Posterior vena cava (tissue), 2 donors: ENCODE data around the gene RPL26. TPM values are rescaled to one million over a fixed set of nuclear protein-coding genes. Genes with fewer than 3 reads are reported as not detected.
"Not testable (repeated sequence)": the region's sequence is repeated elsewhere in the genome, so short reads cannot be mapped to it uniquely, and the experiment has no call there.

Experiments
- DNase-seq: peaks from one replicate; pipeline ENCODE4 v3.0.0-alpha.2; 2020; ENCODE audit warnings: low spot score
- intact Hi-C, 2 donors: fragments of 100-400 bp; cut with DNase I; formaldehyde crosslinking; loops; one replicate each; pipeline versions ENCODE4 v1.14.1 to v1.14.2; 2022 to 2023
- total RNA-seq, 2 donors: library from RNA; stranded (reverse); fragmentation: NEBNext Ultra II Directional; extraction: Animal tissue kit (Norgen Biotek cat#: 25700); gene quantifications; one replicate each; pipeline ENCODE4 v1.2.1, GENCODE V29; 2021
- donor health status: DM: yes; HTN: yes; CAD: no.
- donor health status: DM: yes; HTN: yes; CAD: no.

RPL26 gene
- total RNA-seq, 2 donors from 2014 or later = 1,249 to 1,265 TPM

- DNase-seq = no peak
- intact Hi-C loops = no loop called here
Measured at GRCh38 chr17:8375738-8376259, 7.2 kb downstream of the RPL26 start.

GRCh38 chr17:8373856-8374255, 9.1 kb downstream of the RPL26 start:
- DNase-seq, intact Hi-C loops: not testable (repeated sequence)

- intact Hi-C loops = no loop called here
- DNase-seq = no peak
Measured at GRCh38 chr17:8372422-8372821, 10.6 kb downstream of the RPL26 start.

GRCh38 chr17:8371786-8372185, 11.2 kb downstream of the RPL26 start:
- intact Hi-C loops = no loop called here
- no peak for DNase-seq

GRCh38 chr17:8369944-8370343, 13.0 kb downstream of the RPL26 start:
- no peak for DNase-seq
- intact Hi-C loops = no loop called here

- no peak for DNase-seq
- intact Hi-C loops = no loop called here
Measured at GRCh38 chr17:8368193-8368592, 14.8 kb downstream of the RPL26 start.

GRCh38 chr17:8366231-8366630, 16.8 kb downstream of the RPL26 start:
- intact Hi-C loops = no loop called here
- no peak for DNase-seq

GRCh38 chr17:8365143-8365542, 17.9 kb downstream of the RPL26 start:
- DNase-seq = no peak
- intact Hi-C loops = no loop called here

- no peak for DNase-seq
- intact Hi-C loops = no loop called here
Measured at GRCh38 chr17:8362651-8363332, 20.2 kb downstream of the RPL26 start.

GRCh38 chr17:8360751-8361150, 22.2 kb downstream of the RPL26 start:
- intact Hi-C loops = no loop called here

GRCh38 chr17:8360260-8360659, 22.7 kb downstream of the RPL26 start:
- no peak for DNase-seq
- intact Hi-C loops = no loop called here

More at GRCh38 chr17:8360751-8361150, 22.2 kb downstream of the RPL26 start:
- no peak for DNase-seq

GRCh38 chr17:8359769-8360168, 23.2 kb downstream of the RPL26 start:
- no peak for DNase-seq
- intact Hi-C loops = no loop called here

- intact Hi-C loops = no loop called here
Measured at GRCh38 chr17:8357910-8358309, 25.1 kb downstream of the RPL26 start.

GRCh38 chr17:8354236-8354635, 28.8 kb downstream of the RPL26 start:
- DNase-seq = no peak
- intact Hi-C loops = no loop called here

More at GRCh38 chr17:8357910-8358309, 25.1 kb downstream of the RPL26 start:
- DNase-seq = no peak

- intact Hi-C loops = no loop called here
Measured at GRCh38 chr17:8353736-8354135, 29.3 kb downstream of the RPL26 start.

GRCh38 chr17:8350339-8350738, 32.7 kb downstream of the RPL26 start:
- intact Hi-C loops = no loop called here
- no peak for DNase-seq

More at GRCh38 chr17:8353736-8354135, 29.3 kb downstream of the RPL26 start:
- DNase-seq = no peak

GRCh38 chr17:8347001-8347400, 36.0 kb downstream of the RPL26 start:
- DNase-seq, intact Hi-C loops: not testable (repeated sequence)

- no peak for DNase-seq
- intact Hi-C loops = no loop called here
Measured at GRCh38 chr17:8345951-8346665, 36.9 kb downstream of the RPL26 start.

- no peak for DNase-seq
Measured at GRCh38 chr17:8345052-8345690, 37.8 kb downstream of the RPL26 start.

GRCh38 chr17:8341456-8341855, 41.5 kb downstream of the RPL26 start:
- intact Hi-C loops = no loop called here
- no peak for DNase-seq

More at GRCh38 chr17:8345052-8345690, 37.8 kb downstream of the RPL26 start:
- intact Hi-C loops = no loop called here
